Gastrocnemius medialis (tissue), 4 donors: ENCODE data around the gene FUZ. TPM values are rescaled to one million over a fixed set of nuclear protein-coding genes. Genes with fewer than 3 reads are reported as not detected.

ENCODE experiments used
- ATAC-seq, 2 donors: fragments of 150-250 bp; one replicate each; pipeline ENCODE4 v1.9.1; 2016
- DNase-seq, 2 donors: peaks; one replicate each; pipeline ENCODE4 v3.0.0-alpha.2; 2019
- H3K27ac ChIP-seq, 4 donors: fragments of 200-600 bp; sonication (generic); 1 replicate in 1 of 4; 2 replicates in 3 of 4; pipeline ENCODE4 v1.5.1; 2016 to 2018; ENCODE audit warnings: mild to moderate bottlenecking in 2 of 4, moderate library complexity in 1 of 4
- H3K27me3 ChIP-seq, 3 donors: fragments of 200-600 bp; sonication (generic) in 2 of 3; 1 replicate in 1 of 3; 2 replicates in 2 of 3; pipeline versions ENCODE4 v1.5.1 to v1.6.0; 2016 to 2019; ENCODE audit warnings: mild to moderate bottlenecking in 1 of 3, moderate library complexity in 1 of 3
- H3K36me3 ChIP-seq, 2 donors: fragments of 200-600 bp; sonication (generic) in 1 of 2; one replicate each; pipeline ENCODE4 v1.5.1; 2017 to 2018
- H3K4me1 ChIP-seq, 2 donors: fragments of 200-600 bp; sonication (generic) in 1 of 2; one replicate each; pipeline ENCODE4 v1.5.1; 2016 to 2017; ENCODE audit warnings: mild to moderate bottlenecking in 2 of 2
- H3K4me3 ChIP-seq, 4 donors: fragments of 200-600 bp; sonication (generic) in 3 of 4; 1 replicate in 1 of 4; 2 replicates in 3 of 4; pipeline ENCODE4 v1.5.1; 2016 to 2019; ENCODE audit warnings: mild to moderate bottlenecking in 2 of 4
- H3K9me3 ChIP-seq, 3 donors: fragments of 200-600 bp; sonication (generic) in 2 of 3; 1 replicate in 1 of 3; 2 replicates in 2 of 3; pipeline ENCODE4 v1.5.1; 2016 to 2019
- CTCF ChIP-seq, 5 experiments: fragments of 450-650 bp in 3 of 5; fragments of 200-600 bp in 2 of 5; sonication (generic) in 2 of 5; IDR thresholded peaks in 4 of 5; conservative IDR thresholded peaks in 1 of 5; 1 replicate in 4 of 5; 2 replicates in 1 of 5; pipeline ENCODE4 v1.5.1; 2016 to 2019; ENCODE audit warnings: antibody characterized with exemption in 5 of 5, mild to moderate bottlenecking in 3 of 5, moderate library complexity in 3 of 5
- POLR2A ChIP-seq, 2 donors: fragments of 450-650 bp; IDR thresholded peaks; one replicate each; pipeline ENCODE4 v1.6.1; 2017; ENCODE audit warnings: antibody characterized with exemption in 2 of 2, mild to moderate bottlenecking in 2 of 2, moderate library complexity in 2 of 2
- in situ Hi-C, 4 donors: fragments of 200-750 bp; cut with MboI; loops; one replicate each; pipeline versions ENCODE4 v1.15.0 to v1.8.0; 2017; ENCODE audit warnings: low sequenced_read_pairs in 4 of 4
- intact Hi-C: fragments of 100-400 bp; cut with DNase I; formaldehyde crosslinking; loops from one replicate; pipeline ENCODE4 v1.15.1; 2023; ENCODE audit warnings: low total_unique reads
- total RNA-seq, 4 donors: library from RNA; depleted of rRNA; stranded (reverse); fragments of >200 nt; gene quantifications; one replicate each; pipeline versions ENCODE4 v1.1.0 to v1.2.3, GENCODE V29; 2016

The FUZ gene
- total RNA-seq, 4 donors from 2014 or later, result 14.2 to 35.5 (median 26.0) TPM

- Histone ChIP-seq H3K36me3 (peaks cover 0 to 46% of the 10 kb centered on the region in 2 donors), H3K27me3 (no peaks in the 10 kb centered on the region), H3K4me3 (no peak overlapping the region), H3K4me1 (peaks cover 33 to 48% of the 10 kb centered on the region in 2 donors), H3K9me3 (no peaks in the 10 kb centered on the region), H3K27ac (peak overlapping the region; percentile 94 to 96 (median 94))
- intact Hi-C loops, result no loop called here
- in situ Hi-C loops, result no loop called here
- TF ChIP-seq POLR2A (IDR thresholded peaks at IDR 0.05), result no peak
- TF ChIP-seq CTCF (IDR thresholded peaks at IDR 0.05 in 4 of 5, conservative IDR thresholded peaks at IDR 0.05 in 1 of 5), result no peak
- ATAC-seq (no peak), DNase-seq (no peak)
Observed at GRCh38 chr19:49831592-49831991, 18.5 kb upstream of the FUZ start.

DNA sequence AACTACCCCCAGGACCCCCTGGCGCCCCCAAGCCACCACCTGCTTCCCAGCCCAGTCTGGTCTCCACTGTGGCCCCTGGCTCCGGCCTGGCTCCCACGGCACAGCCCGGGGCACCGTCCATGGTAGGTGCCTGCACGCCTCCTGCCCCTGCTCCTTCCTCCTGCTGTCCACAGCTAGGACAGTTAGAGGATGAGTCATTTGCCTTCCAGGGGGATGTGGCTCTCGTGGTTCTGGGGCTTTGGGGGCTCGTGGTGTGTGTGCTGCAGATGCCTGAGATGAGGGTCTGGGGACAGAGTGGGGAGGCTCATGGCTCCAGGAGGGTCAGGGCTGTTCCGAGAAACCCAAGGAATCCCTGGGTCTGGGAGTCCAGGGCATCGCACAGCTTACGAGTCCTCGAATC lies 17.7 kb upstream of the FUZ start:
- peak overlapping the region; percentile 94 to 96 (median 94) for H3K27ac ChIP-seq
- H3K9me3 ChIP-seq, result no peaks in the 10 kb centered on the region
- peaks cover 33 to 54% of the 10 kb centered on the region in 2 donors for H3K4me1 ChIP-seq
- ATAC-seq (no peak), DNase-seq (no peak)
- TF ChIP-seq POLR2A (IDR thresholded peaks at IDR 0.05) (no peak), CTCF (IDR thresholded peaks at IDR 0.05 in 4 of 5, conservative IDR thresholded peaks at IDR 0.05 in 1 of 5) (no peak)
- H3K4me3 ChIP-seq, result no peak overlapping the region
- intact Hi-C loops, result no loop called here
- in situ Hi-C loops, result no loop called here
- peaks cover 0 to 38% of the 10 kb centered on the region in 2 donors for H3K36me3 ChIP-seq
- no peaks in the 10 kb centered on the region for H3K27me3 ChIP-seq

GRCh38 chr19:49829721-49830120 lies 16.6 kb upstream of the FUZ start:
- DNase-seq (no peak), ATAC-seq (no peak)
- in situ Hi-C loops, result no loop called here
- Histone ChIP-seq H3K27me3 (no peaks in the 10 kb centered on the region), H3K4me3 (no peak overlapping the region), H3K36me3 (peaks cover 0 to 28% of the 10 kb centered on the region in 2 donors), H3K27ac (peak overlapping the region; percentile 87 to 96 (median 94)), H3K4me1 (peaks cover 33 to 57% of the 10 kb centered on the region in 2 donors), H3K9me3 (no peaks in the 10 kb centered on the region)
- TF ChIP-seq CTCF (IDR thresholded peaks at IDR 0.05 in 4 of 5, conservative IDR thresholded peaks at IDR 0.05 in 1 of 5) (no peak), POLR2A (IDR thresholded peaks at IDR 0.05) (no peak)
- intact Hi-C loops, result loop anchor here (2.0 kb wide), 1 partner anchor 13 kb away; no protein-coding TSS in a partner anchor

GRCh38 chr19:49829200-49829599 lies 16.1 kb upstream of the FUZ start:
- Histone ChIP-seq H3K36me3 (peaks cover 0 to 23% of the 10 kb centered on the region in 2 donors), H3K27me3 (no peaks in the 10 kb centered on the region), H3K4me1 (peaks cover 28 to 52% of the 10 kb centered on the region in 2 donors), H3K27ac (peak overlapping the region; percentile 87 to 96 (median 94)), H3K4me3 (no peak overlapping the region), H3K9me3 (no peaks in the 10 kb centered on the region)
- TF ChIP-seq CTCF (IDR thresholded peaks at IDR 0.05 in 4 of 5, conservative IDR thresholded peaks at IDR 0.05 in 1 of 5), result no peak
- no peak for TF ChIP-seq POLR2A (IDR thresholded peaks at IDR 0.05)
- ATAC-seq (peak; percentile 35 to 40), DNase-seq (peak; percentile 61 to 76)
- in situ Hi-C loops, result no loop called here
- intact Hi-C loops, result loop anchor here (2.0 kb wide), 1 partner anchor 14 kb away; no protein-coding TSS in a partner anchor

- intact Hi-C loops, result no loop called here
- Histone ChIP-seq H3K9me3 (no peaks in the 10 kb centered on the region), H3K4me3 (no peak overlapping the region), H3K4me1 (peaks cover 12 to 37% of the 10 kb centered on the region in 2 donors), H3K27ac (peak overlapping the region in 3 of 4 donors; percentile 94 to 96 (median 95)), H3K36me3 (peaks cover 0 to 24% of the 10 kb centered on the region in 2 donors), H3K27me3 (no peaks in the 10 kb centered on the region)
- in situ Hi-C loops, result no loop called here
- no peak for TF ChIP-seq CTCF (IDR thresholded peaks at IDR 0.05 in 4 of 5, conservative IDR thresholded peaks at IDR 0.05 in 1 of 5)
- no peak for TF ChIP-seq POLR2A (IDR thresholded peaks at IDR 0.05)
- no peak for ATAC-seq
- no peak for DNase-seq
Observed at GRCh38 chr19:49827034-49827433, 13.9 kb upstream of the FUZ start.
